WTC11 (cell line): ENCODE data around the gene IRF2BPL. TPM values are rescaled to one million over a fixed set of nuclear protein-coding genes. Genes with fewer than 3 reads are reported as not detected.

Source experiments
- ATAC-seq: fragments of 200-7000 bp; cut with Tn5 transposase; 2 replicates; pipeline ENCODE4 v1.10.0; 2021; ENCODE audit warnings: mild to moderate bottlenecking, moderate library complexity
- CTCF ChIA-PET: fragments of 300-600 bp; sonication (Branson Sonifier 250); formaldehyde crosslinking; loops from one replicate; lab custom pipeline; 2021; ENCODE audit warnings: antibody characterized with exemption; lab: Charles Lee
- POLR2A ChIA-PET: fragments of 350-600 bp; sonication (Branson Sonifier 250); formaldehyde crosslinking; loops from one replicate; lab custom pipeline; 2021; ENCODE audit warnings: antibody characterized with exemption; lab: Charles Lee
- DNase-seq: peaks from one replicate; pipeline ENCODE4 v3.0.0; 2021; ENCODE audit warnings: low spot score
- H3K27ac Mint-ChIP-seq: 2 replicates; pipeline ENCODE4 v1.8.0; 2021; ENCODE audit warnings: mixed read lengths
- H3K27me3 Mint-ChIP-seq: 2 replicates; pipeline ENCODE4 v1.8.0; 2021; ENCODE audit warnings: low read depth, mild to moderate bottlenecking, moderate library complexity, mixed read lengths
- H3K36me3 Mint-ChIP-seq: 2 replicates; pipeline ENCODE4 v1.8.0; 2021; ENCODE audit warnings: mixed read lengths
- H3K4me1 Mint-ChIP-seq: 2 replicates; pipeline ENCODE4 v1.8.0; 2022; ENCODE audit warnings: mixed read lengths
- H3K4me3 Mint-ChIP-seq: 2 replicates; pipeline ENCODE4 v1.8.0; 2021; ENCODE audit warnings: mild to moderate bottlenecking, moderate library complexity, mixed read lengths
- H3K9me3 Mint-ChIP-seq: 2 replicates; pipeline ENCODE4 v1.8.0; 2021; ENCODE audit warnings: mixed read lengths
- AFF4 ChIP-seq: sonication (generic); formaldehyde crosslinking; IDR thresholded peaks from 2 replicates; pipeline ENCODE4 v1.8.1; 2023; ENCODE audit warnings: mild to moderate bottlenecking, missing genetic modification reagents, borderline replicate concordance
- CREB1 ChIP-seq: sonication (generic); formaldehyde crosslinking; IDR thresholded peaks from 2 replicates; pipeline ENCODE4 v1.8.0; 2023; ENCODE audit warnings: mild to moderate bottlenecking, missing genetic modification reagents
- CREM ChIP-seq: sonication (generic); formaldehyde crosslinking; IDR thresholded peaks from 2 replicates; pipeline ENCODE4 v1.8.1; 2022; ENCODE audit warnings: mild to moderate bottlenecking, missing genetic modification reagents, moderate library complexity
- CTCF ChIP-seq: fragments of 200-600 bp; IDR thresholded peaks from 2 replicates; pipeline ENCODE4 v1.8.0; 2022; ENCODE audit warnings: antibody characterized with exemption
- EMX1 ChIP-seq: fragments of 250-450 bp; sonication (Bioruptor Pico); IDR thresholded peaks from 2 replicates; pipeline ENCODE4 v1.8.0; 2021; ENCODE audit warnings: mild to moderate bottlenecking
- FOXJ3 ChIP-seq: sonication (generic); formaldehyde crosslinking; IDR thresholded peaks from 2 replicates; pipeline ENCODE4 v1.9.0; 2021; ENCODE audit warnings: missing genetic modification reagents, mild to moderate bottlenecking, borderline replicate concordance
- JUN ChIP-seq: sonication (generic); formaldehyde crosslinking; IDR thresholded peaks from 2 replicates; pipeline ENCODE4 v1.8.0; 2023; ENCODE audit warnings: mild to moderate bottlenecking, missing genetic modification reagents
- MAX ChIP-seq: sonication (generic); formaldehyde crosslinking; IDR thresholded peaks from 2 replicates; pipeline ENCODE4 v1.8.0; 2022; ENCODE audit warnings: mild to moderate bottlenecking, missing genetic modification reagents
- NFE2L1 ChIP-seq: sonication (generic); formaldehyde crosslinking; IDR thresholded peaks from 2 replicates; pipeline ENCODE4 v1.8.1; 2023; ENCODE audit warnings: missing genetic modification reagents
- NFYB ChIP-seq: sonication (generic); formaldehyde crosslinking; conservative IDR thresholded peaks from 2 replicates; pipeline ENCODE4 v1.8.0; 2022; ENCODE audit warnings: low read depth, missing genetic modification reagents
- NR3C1 ChIP-seq: sonication (generic); formaldehyde crosslinking; conservative IDR thresholded peaks from 2 replicates; pipeline ENCODE4 v1.8.1; 2023; ENCODE audit warnings: low read depth, mild to moderate bottlenecking, missing genetic modification reagents
- TEAD1 ChIP-seq: sonication (generic); formaldehyde crosslinking; IDR thresholded peaks from 2 replicates; pipeline ENCODE4 v1.8.0; 2022; ENCODE audit warnings: mild to moderate bottlenecking, missing genetic modification reagents
- USF2 ChIP-seq: sonication (generic); formaldehyde crosslinking; IDR thresholded peaks from 2 replicates; pipeline ENCODE4 v1.8.1; 2023; ENCODE audit warnings: mild to moderate bottlenecking, missing genetic modification reagents, moderate library complexity
- ZBTB21 ChIP-seq: sonication (generic); formaldehyde crosslinking; IDR thresholded peaks from 2 replicates; pipeline ENCODE4 v1.8.1; 2023; ENCODE audit warnings: mild to moderate bottlenecking, missing genetic modification reagents, borderline replicate concordance
- ZBTB43 ChIP-seq: sonication (generic); formaldehyde crosslinking; IDR thresholded peaks from 2 replicates; pipeline ENCODE4 v1.8.1; 2023; ENCODE audit warnings: mild to moderate bottlenecking, missing genetic modification reagents
- ZNF121 ChIP-seq: sonication (generic); formaldehyde crosslinking; IDR thresholded peaks from 2 replicates; pipeline ENCODE4 v1.8.0; 2023; ENCODE audit warnings: missing genetic modification reagents
- ZNF232 ChIP-seq: sonication (generic); formaldehyde crosslinking; IDR thresholded peaks from 2 replicates; pipeline ENCODE4 v1.8.0; 2022; ENCODE audit warnings: mild to moderate bottlenecking, missing genetic modification reagents
- ZNF532 ChIP-seq: fragments of 250-450 bp; sonication (Bioruptor Pico); IDR thresholded peaks from 2 replicates; pipeline ENCODE4 v1.9.0; 2021; ENCODE audit warnings: mild to moderate bottlenecking, borderline replicate concordance
- ZNF671 ChIP-seq: fragments of 250-450 bp; sonication (Bioruptor Pico); IDR thresholded peaks from 2 replicates; pipeline ENCODE4 v1.8.0; 2021; ENCODE audit warnings: mild to moderate bottlenecking
- total RNA-seq: library from RNA; stranded (reverse); gene quantifications from 3 replicates; pipeline ENCODE4 v1.2.3, GENCODE V29; 2021

Gene IRF2BPL
- total RNA-seq, 1 experiment from 2014 or later: 126 TPM

GRCh38 chr14:77061630-77062257 is 33.2 kb upstream of the IRF2BPL start (continued):
- TF ChIP-seq CTCF: no peak
- no peak for TF ChIP-seq AFF4
- no peak for TF ChIP-seq NFYB (CRISPR knock-in tag)

- TF ChIP-seq NFE2L1 (peak; percentile 71), TEAD1 (CRISPR knock-in tag) (no peak), ZNF232 (CRISPR knock-in tag) (no peak), ZNF532 (CRISPR knock-in tag) (no peak), MAX (CRISPR knock-in tag) (peak; percentile 37; the same call in 1 of the 2 replicates), JUN (CRISPR knock-in tag) (no peak)
- H3K4me1 Mint-ChIP-seq: peaks cover 22% of the 10 kb centered on the region
- ChIA-PET POLR2A (interaction anchor here (0.5 to 1.4 kb wide), 4 partner anchors 10 to 140 kb away, joined by 3 to 9 read pairs (median 4); no protein-coding TSS in a partner anchor), CTCF (interaction anchor here (0.6 to 3.6 kb wide), 25 partner anchors 9 to 341 kb away, joined by 3 to 34 read pairs (median 6); partner anchors contain the start of gene CIPC)
- peaks cover 12% of the 10 kb centered on the region for H3K9me3 Mint-ChIP-seq
- ATAC-seq: peak; percentile 90
- H3K4me3 Mint-ChIP-seq: no peak overlapping the region
- H3K27ac Mint-ChIP-seq: no peak overlapping the region
- peaks cover 10% of the 10 kb centered on the region for H3K36me3 Mint-ChIP-seq
- H3K27me3 Mint-ChIP-seq: no peaks in the 10 kb centered on the region
- DNase-seq: peak; percentile 61
These were observed 30.9 kb upstream of the IRF2BPL start for GRCh38 chr14:77059276-77059915.

- peaks cover 21% of the 10 kb centered on the region for H3K4me1 Mint-ChIP-seq
- H3K27ac Mint-ChIP-seq: no peak overlapping the region
- peaks cover 10% of the 10 kb centered on the region for H3K36me3 Mint-ChIP-seq
- ChIA-PET POLR2A (interaction anchor here (0.9 to 1.4 kb wide), 3 partner anchors 24 to 140 kb away, joined by 3 to 9 read pairs (median 3); no protein-coding TSS in a partner anchor), CTCF (interaction anchor here (0.7 to 3.6 kb wide), 19 partner anchors 10 to 191 kb away, joined by 3 to 34 read pairs (median 7); partner anchors contain the start of gene CIPC)
- H3K4me3 Mint-ChIP-seq: no peak overlapping the region
- H3K9me3 Mint-ChIP-seq: peaks cover 12% of the 10 kb centered on the region
- no peak for DNase-seq
- no peaks in the 10 kb centered on the region for H3K27me3 Mint-ChIP-seq
- no peak for ATAC-seq
- TF ChIP-seq CREM (CRISPR knock-in tag) (no peak), CREB1 (CRISPR knock-in tag) (no peak), ZNF671 (CRISPR knock-in tag) (no peak), ZBTB21 (CRISPR knock-in tag) (no peak), USF2 (no peak), FOXJ3 (CRISPR knock-in tag) (no peak), NR3C1 (no peak), EMX1 (no peak), JUN (CRISPR knock-in tag) (no peak), ZNF121 (CRISPR knock-in tag) (no peak), ZBTB43 (CRISPR knock-in tag) (no peak)
These were observed 30.3 kb upstream of the IRF2BPL start for GRCh38 chr14:77058785-77059184.
